ENCODE measurements around the gene RNF157.

The RNF157 gene

GRCh38 chr17:76240461-76241203 is at the start of gene RNF157:
Gene RNF157 (minus strand): TSS chr17:76240493. CDS start chr17:76240240, 253 bp downstream.
- no peak for DNase-seq

GRCh38 chr17:76281573-76282371 is 41.5 kb upstream of the RNF157 start:
- DNase-seq, result no peak

DNA sequence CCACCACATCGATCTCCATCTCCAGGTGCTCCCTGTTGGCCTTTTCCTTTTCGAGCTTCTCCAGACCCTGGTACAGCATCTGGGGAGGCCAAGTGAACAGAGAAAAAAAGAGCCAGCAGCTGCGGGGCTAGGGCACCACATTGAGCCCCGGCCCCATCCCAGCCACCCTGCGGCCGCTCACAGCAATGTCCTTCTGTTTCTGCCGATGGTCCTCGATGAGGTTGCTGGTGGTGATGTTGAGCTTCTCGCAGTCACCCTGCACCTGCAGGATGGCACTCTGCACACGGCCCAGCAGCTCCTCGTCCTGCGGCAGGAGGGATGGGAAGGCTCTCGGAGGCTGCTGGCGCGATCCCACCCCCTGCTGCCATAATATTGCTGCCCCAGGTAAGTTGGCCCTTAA is 40.4 kb upstream of the RNF157 start:
- no peak for DNase-seq

GRCh38 chr17:76279742-76280287 is 39.5 kb upstream of the RNF157 start:
- DNase-seq, result no peak

DNA sequence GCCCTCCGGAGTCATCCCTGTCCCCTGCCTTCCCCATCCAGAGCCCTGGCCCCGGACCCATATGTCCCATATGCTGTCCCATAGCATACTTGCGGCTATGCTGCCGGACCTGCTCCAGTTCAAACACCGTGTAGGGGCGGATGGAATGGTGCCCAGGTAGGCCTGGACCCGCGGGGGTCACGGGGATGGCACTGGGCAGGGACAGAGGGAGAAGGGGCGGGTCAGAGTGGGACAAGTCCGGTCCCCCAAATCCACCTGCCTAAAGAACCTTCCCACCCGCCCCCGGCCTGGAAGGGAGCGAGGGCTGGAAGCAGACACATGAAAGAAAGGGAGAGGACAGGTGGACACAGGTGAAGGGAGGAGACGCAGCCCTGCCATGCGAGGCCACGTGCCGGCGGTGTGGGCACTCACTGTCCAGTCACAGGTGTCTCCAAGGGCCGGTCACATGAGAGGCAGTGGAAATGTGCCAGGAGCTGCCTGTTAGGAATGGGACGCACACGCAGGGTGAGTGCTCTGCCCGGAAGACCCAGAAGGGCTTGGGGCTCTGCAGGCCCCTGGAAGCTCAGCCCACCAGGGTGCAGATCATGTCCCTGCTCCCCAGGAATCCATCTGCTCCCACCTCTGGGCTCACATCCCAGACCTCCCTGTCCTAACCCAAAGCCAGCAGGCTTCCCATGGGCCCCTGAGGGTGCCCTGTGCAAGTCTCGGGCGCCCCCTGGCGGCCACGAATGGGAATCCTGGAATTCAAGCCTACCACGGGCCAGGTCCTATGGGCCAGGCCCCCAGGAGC is 38.9 kb upstream of the RNF157 start:
- peak; percentile 35 for DNase-seq

DNA sequence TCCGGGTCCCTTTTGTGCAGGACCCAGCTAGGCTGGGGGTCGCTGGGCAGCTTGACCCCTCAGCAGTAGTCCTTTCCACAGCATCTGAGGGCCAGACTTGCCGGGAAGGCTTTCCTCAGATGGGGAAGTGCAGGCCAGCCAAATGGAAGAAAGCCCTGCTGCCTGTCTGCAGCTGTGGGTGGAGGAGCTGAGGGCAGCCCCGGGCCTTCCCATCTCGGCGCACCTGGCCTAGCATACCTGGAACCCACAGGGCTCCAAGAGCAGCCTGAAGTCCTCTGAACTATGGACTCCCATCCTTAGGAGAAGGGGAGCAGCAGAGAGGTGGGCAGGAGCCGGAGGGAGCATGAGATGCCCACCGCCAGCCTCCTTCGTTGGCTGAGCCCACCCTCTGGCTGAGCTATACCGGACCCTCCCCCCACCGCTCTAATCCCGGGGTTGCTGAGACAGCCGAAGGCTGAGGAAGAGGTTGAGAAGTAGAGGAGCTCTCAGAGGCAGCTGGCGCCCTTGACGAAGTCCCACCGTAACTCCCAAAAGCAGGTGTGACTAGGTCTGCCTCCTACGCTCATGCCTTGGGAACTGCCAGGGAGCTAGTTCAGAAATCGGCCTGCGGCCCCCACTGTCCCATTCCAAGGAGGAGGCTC is 38.1 kb upstream of the RNF157 start:
- no peak for DNase-seq

DNA sequence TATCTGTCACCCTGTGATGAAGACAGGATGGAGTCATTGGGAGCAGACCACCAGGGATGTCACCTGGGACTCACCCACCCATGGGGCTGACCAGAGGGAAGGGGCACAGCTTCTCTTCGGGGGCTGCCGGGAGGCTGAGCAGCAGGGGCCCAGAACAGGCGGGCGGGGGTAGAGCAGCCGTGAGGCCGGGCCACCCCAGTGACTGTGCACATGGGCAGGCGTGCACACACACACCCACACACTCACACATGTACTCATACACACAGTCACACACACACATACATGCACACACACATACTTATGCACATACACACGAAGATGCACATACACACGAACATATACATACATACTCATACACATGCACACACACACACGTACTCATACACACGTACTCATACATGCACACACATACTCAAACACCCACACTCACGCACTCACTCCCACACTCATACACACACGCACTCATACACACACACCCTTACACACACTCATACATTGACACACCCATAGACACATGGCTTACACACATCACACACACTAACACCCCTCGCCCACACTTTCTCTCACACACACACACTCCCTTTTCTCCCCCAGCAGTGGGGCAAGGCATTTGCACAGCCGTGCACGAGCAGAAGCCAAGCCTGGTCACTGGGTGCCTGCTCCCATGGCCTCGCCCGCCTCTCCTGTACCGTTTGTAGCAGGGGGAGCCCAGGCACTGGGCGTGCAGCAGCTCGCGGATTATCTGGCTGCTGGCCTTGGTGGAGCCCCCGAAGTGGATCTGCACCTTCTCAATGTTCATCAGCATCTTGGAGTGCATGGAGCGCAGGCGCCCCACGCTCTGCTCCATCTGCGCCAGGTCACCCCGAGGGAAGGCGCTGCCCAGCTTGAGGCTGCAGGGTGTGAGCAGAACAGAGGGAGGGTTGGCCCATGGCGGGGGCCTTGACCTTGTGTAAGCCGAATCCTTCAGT is 37.3 kb upstream of the RNF157 start:
- no peak for DNase-seq

- DNase-seq, result no peak
These were observed 36.4 kb upstream of the RNF157 start for GRCh38 chr17:76276461-76277299.

DNA sequence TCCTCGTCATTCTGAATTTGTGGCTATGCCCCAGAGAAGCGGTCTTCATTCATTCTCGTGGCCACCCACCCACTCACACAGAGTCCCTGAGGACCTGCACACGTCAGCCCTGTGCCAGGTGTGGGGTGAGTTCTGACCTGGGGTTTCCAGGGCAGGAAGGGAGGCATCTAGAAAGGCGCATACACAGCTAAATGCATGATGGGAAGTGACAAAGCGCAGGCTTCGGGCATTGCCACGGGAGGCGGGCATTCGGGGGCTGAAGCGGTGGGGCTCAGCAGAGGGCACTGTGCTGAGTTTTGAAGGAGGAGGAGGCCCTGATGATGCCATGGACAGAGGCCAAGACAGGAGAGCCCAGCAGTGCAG is 35.8 kb upstream of the RNF157 start:
- no peak for DNase-seq

DNA sequence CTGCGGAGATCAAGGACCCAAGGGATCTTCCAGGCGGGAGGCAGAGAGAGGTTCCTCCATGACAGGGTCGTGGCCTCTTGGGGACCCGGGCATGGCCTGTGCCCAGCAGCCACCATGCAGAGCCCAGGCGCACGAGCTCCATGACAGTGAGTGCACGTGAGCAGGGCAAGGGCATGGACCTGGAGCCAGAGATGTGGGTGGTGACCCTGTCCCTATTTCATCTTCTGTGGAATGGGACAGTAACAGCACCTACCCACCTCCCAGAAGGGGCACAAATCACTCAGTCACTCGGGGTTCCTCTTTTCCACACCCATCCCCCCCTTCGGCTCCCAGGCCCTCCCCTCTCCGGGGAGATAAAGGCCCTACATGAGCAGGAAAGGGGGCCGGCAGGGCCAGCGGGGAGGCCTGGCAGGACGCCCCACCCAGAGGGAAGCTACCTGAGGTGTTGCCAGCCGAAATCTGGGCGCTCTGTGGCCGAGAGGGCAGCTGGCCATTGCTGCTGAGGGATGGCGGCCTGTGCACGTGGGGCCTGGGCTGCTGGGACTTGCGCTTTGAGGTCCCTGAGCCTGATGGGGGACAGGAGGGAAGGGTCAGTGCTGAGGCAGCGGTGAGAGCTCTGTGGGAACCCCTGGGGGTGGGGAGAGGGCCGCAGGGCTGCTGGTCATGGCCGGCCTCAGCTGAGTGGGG is 35.2 kb upstream of the RNF157 start:
- DNase-seq, result no peak

GRCh38 chr17:76274112-76274956 is 34.0 kb upstream of the RNF157 start:
- no peak for DNase-seq

- no peak for DNase-seq
These were observed 33.3 kb upstream of the RNF157 start for GRCh38 chr17:76273445-76274111.

DNA sequence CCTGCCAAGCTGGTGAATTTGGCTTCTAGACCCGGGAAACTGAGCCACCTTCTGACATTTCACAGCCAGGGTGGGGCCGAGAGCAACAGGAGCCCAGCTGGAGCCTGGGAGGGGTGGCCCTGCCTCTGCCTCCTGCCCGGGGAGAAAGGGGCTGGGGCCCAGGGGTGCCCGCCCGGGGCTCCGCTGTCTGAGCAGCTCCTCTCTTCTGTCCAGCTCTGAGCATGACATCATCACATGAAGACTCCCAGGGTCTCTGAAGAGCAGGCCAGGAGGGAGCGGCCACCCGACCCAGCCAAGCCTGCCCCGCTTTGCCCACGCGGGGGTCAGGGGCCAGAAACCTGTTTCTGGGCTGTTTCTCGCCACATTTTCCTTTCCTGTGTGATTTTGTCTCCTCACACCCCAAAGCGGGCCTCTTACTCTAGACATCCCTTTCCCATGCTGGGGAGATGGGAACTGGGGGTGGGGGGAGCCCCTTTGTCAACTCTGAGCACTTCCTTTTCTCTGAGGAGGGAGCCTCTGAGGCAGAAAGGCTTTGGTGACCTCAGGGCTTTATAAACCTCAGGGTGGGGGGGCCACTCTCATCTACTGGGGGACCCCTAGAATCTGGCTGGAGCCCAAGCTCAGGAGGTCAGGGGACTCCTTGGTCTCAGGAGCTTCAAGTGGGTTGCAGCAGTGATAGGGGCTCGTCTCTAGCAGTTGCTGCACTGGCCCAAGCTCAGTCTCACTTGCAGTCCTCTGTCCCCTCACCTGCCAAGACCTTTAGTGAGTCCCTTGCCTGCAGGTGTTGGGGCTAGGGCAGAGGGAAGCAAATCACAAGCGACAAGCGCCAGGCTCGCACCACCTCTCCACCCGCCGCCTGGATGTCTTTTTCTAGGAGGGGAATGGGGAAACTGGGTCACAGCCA is 32.5 kb upstream of the RNF157 start:
- no peak for DNase-seq

DNA sequence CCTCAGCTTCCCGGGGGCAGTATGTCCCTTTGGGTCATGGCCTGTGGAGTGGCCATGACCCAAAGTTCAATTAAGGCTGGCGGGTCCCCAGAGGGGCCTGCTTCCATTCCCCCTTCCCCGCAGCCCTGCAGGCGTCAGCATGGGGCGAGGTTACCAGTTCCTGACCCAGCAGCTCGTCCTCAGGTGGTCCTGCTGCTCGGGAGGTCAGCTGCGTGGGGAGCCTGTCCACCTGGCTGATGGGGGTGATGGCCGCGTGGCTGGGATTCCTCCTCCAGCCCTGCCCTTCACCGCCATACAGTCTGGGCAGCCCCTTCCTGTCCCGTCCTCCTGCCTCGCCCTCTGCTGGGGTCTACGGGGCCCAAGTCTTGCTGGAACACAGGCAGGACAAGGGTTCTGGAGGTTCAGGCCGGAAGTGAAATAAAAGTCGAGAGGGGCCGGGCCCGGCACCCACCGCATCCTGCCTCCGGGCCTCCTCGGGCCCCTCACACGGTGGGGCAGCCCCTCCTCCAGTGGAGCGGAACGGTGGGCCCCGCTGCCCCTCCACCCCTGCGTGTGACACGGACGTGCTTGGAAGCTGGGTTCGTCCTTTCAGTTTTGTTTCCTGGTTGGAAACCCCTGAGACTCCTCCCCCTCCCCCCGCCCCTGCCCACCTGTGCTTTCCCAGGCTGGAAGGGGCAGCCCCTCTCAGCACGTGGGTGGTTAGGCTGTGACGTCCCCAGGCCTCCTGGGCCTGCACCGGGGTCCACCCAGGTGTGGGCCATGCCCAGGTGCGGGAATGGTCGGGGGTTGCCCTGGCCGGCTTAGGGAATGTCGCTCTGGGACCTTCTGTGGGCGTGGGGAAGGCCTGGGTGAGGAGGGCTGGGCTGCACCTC is 31.6 kb upstream of the RNF157 start:
- no peak for DNase-seq

DNA sequence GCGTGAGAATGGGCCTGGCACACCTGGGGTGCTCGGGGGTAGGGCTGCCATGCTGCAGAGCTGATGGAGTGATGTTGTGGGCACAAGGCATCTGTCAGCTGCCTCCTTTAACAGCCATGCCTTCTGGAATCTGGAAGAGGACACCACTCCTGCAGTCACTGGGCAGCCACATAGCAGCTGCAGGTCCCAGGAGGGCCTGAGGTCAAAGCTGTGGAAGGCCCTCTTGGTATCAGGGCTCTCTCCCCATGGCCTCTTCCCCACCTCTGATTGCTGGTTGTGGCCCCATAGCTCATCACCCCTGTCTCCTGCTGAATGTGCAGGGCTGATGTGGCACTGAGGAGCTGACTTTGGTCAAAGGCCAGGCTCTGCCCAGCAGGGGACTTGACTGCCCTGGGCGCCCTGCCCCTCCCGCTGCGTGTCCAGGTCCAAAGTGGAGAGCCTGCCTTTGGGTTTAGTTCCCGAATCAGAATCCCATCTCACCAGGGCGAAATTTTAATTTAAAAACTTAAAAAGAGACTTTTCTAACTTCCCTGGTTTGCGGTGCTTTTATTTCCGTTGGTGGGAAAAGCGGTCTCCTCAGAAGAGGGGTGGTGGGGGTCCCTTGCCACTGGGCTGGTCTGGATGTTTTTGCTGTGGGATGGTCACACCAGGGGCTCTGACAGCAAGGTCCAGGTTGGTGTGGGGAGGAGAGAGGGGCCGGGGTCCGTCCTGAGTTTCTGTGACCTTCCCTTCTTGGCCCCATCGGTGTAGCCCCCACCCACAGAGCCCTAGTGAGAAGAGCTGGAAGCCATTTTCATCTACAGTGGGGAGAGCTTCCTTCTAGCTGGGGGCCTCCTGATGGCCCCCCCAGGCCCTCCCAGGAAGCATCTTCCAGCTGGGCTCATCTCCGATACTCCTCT is 30.7 kb upstream of the RNF157 start:
- no peak for DNase-seq
